Trophoblast cell (in vitro differentiated cells and primary cell): ENCODE measurements around the gene ABCC8.

Experiments
- DNase-seq, 2 donors: peaks; one replicate each; pipeline ENCODE4 v3.0.0-alpha.2; 2016
- H2AFZ ChIP-seq: 2 replicates; pipeline ENCODE4 v1.6.1; 2013; ENCODE audit warnings: low read length, moderate library complexity, mild to moderate bottlenecking; ENCODE audit not compliant: insufficient read depth, poor library complexity
- H2AK5ac ChIP-seq: 2 replicates; pipeline ENCODE4 v1.6.1; 2013; ENCODE audit warnings: mild to moderate bottlenecking, low read length
- H2BK120ac ChIP-seq: 2 replicates; pipeline ENCODE4 v1.6.1; 2013; ENCODE audit warnings: low read length, mild to moderate bottlenecking, moderate library complexity; ENCODE audit not compliant: insufficient read depth, poor library complexity
- H2BK12ac ChIP-seq: 2 replicates; pipeline ENCODE4 v1.6.1; 2013; ENCODE audit warnings: mild to moderate bottlenecking, low read length, moderate library complexity
- H2BK5ac ChIP-seq: 2 replicates; pipeline ENCODE4 v1.6.1; 2013; ENCODE audit warnings: low read length, low read depth, moderate library complexity, mild to moderate bottlenecking; ENCODE audit not compliant: poor library complexity
- H3K14ac ChIP-seq: 2 replicates; pipeline ENCODE4 v1.6.1; 2013; ENCODE audit warnings: mild to moderate bottlenecking, low read length
- H3K18ac ChIP-seq: 2 replicates; pipeline ENCODE4 v1.6.1; 2013; ENCODE audit warnings: mild to moderate bottlenecking, low read length
- H3K23ac ChIP-seq: 2 replicates; pipeline ENCODE4 v1.6.1; 2013; ENCODE audit warnings: low read length
- H3K27ac ChIP-seq: 2 replicates; pipeline ENCODE4 v1.5.1; 2013; ENCODE audit warnings: low read depth, mild to moderate bottlenecking, inconsistent platforms, low read length, moderate library complexity
- H3K27me3 ChIP-seq: 2 replicates; pipeline ENCODE4 v1.6.1; 2013; ENCODE audit warnings: inconsistent platforms, mild to moderate bottlenecking, low read length, moderate library complexity; ENCODE audit not compliant: insufficient read depth
- H3K36me3 ChIP-seq, 2 experiments: 1 replicate in 1 of 2; 2 replicates in 1 of 2; pipeline ENCODE4 v1.6.1; 2013; ENCODE audit warnings: low read length in 2 of 2, mild to moderate bottlenecking in 2 of 2, moderate library complexity in 1 of 2; ENCODE audit not compliant: insufficient read depth in 2 of 2, control insufficient read depth in 1 of 2
- H3K4ac ChIP-seq: 2 replicates; pipeline ENCODE4 v1.6.1; 2013; ENCODE audit warnings: low read depth, mild to moderate bottlenecking, low read length, moderate library complexity
- H3K4me1 ChIP-seq, 2 experiments: 1 replicate in 1 of 2; 2 replicates in 1 of 2; pipeline ENCODE4 v1.6.1; 2013; ENCODE audit warnings: low read length in 2 of 2, mild to moderate bottlenecking in 2 of 2, moderate library complexity in 1 of 2; ENCODE audit not compliant: insufficient read depth in 2 of 2, control insufficient read depth in 1 of 2
- H3K4me2 ChIP-seq: 2 replicates; pipeline ENCODE4 v1.6.1; 2013; ENCODE audit warnings: inconsistent platforms, mild to moderate bottlenecking, low read length, moderate library complexity
- H3K4me3 ChIP-seq: 2 replicates; pipeline ENCODE4 v1.5.1; 2013; ENCODE audit warnings: mild to moderate bottlenecking, low read depth, low read length, inconsistent platforms
- H3K79me1 ChIP-seq: one replicate; pipeline ENCODE4 v1.6.1; 2013; ENCODE audit warnings: low read length
- H3K79me2 ChIP-seq: 2 replicates; pipeline ENCODE4 v1.6.1; 2013; ENCODE audit warnings: low read length, mild to moderate bottlenecking; ENCODE audit not compliant: control insufficient read depth, insufficient read depth, poor library complexity
- H3K9ac ChIP-seq: 2 replicates; pipeline ENCODE4 v1.6.1; 2013; ENCODE audit warnings: mild to moderate bottlenecking, low read length
- H3K9me3 ChIP-seq: 2 replicates; pipeline ENCODE4 v1.6.1; 2013; ENCODE audit warnings: low read depth, mild to moderate bottlenecking, control low read depth, inconsistent platforms, low read length; ENCODE audit not compliant: insufficient read depth
- H4K12ac ChIP-seq: 2 replicates; pipeline ENCODE4 v1.6.1; 2013; ENCODE audit warnings: low read depth, mild to moderate bottlenecking, low read length, moderate library complexity
- H4K8ac ChIP-seq: 2 replicates; pipeline ENCODE4 v1.6.1; 2013; ENCODE audit warnings: low read depth, mild to moderate bottlenecking, low read length, moderate library complexity
- H4K91ac ChIP-seq: one replicate; pipeline ENCODE4 v1.6.1; 2013; ENCODE audit warnings: low read depth, mild to moderate bottlenecking, low read length, moderate library complexity
- WGBS: extraction: QIAGEN DNeasy Blood & Tissue Kit; methylation state at CpG from one replicate; pipeline ENCODE4 v1.1.7; 2013; ENCODE audit warnings: missing lambda C conversion rate; ENCODE audit not compliant: insufficient read length, insufficient coverage; ENCODE audit errors: extremely low coverage; 5-methylcytosine and 5-hydroxymethylcytosine counted together

The ABCC8 gene

DNA sequence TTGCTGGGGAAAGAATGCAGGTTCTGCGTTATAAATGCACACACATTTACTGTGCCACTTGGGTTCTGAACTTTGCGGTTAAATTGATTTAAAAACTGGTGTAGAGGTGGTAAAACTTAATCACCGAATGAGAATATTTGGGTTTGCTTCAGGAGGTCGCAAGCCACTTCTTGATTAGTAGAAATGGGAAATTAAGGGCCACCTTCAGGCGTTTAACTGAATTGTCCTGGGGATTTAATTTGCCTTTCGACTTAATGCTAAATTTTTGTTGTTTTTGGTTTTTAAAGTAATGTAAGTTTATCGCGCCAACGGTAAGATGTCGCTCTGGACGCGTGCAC lies 125.5 kb downstream of the ABCC8 start:
- Histone ChIP-seq H3K18ac (no peak overlapping the region), H3K4ac (no peak overlapping the region), H3K23ac (no peak overlapping the region), H4K91ac (no peak overlapping the region), H3K14ac (no peak overlapping the region), H3K4me1 (peaks cover 5 to 9% of the 10 kb centered on the region in 2 experiments), H3K79me1 (peaks cover 5% of the 10 kb centered on the region), H2BK120ac (no peak overlapping the region), H2AFZ (no peak overlapping the region), H3K79me2 (peaks cover 2% of the 10 kb centered on the region), H2AK5ac (no peak overlapping the region), H3K9me3 (no peaks in the 10 kb centered on the region), H3K36me3 (no peaks in the 10 kb centered on the region), H2BK5ac (no peak overlapping the region), H3K27ac (no peak overlapping the region), H3K9ac (no peak overlapping the region), H2BK12ac (no peak overlapping the region), H3K27me3 (peaks cover 25% of the 10 kb centered on the region), H4K12ac (no peak overlapping the region), H4K8ac (no peak overlapping the region), H3K4me3 (no peak overlapping the region), H3K4me2 (peak overlapping the region; percentile 74)
- no CpG with 5 or more reads among the region's 12 CpGs for WGBS
- no peak for DNase-seq

DNA sequence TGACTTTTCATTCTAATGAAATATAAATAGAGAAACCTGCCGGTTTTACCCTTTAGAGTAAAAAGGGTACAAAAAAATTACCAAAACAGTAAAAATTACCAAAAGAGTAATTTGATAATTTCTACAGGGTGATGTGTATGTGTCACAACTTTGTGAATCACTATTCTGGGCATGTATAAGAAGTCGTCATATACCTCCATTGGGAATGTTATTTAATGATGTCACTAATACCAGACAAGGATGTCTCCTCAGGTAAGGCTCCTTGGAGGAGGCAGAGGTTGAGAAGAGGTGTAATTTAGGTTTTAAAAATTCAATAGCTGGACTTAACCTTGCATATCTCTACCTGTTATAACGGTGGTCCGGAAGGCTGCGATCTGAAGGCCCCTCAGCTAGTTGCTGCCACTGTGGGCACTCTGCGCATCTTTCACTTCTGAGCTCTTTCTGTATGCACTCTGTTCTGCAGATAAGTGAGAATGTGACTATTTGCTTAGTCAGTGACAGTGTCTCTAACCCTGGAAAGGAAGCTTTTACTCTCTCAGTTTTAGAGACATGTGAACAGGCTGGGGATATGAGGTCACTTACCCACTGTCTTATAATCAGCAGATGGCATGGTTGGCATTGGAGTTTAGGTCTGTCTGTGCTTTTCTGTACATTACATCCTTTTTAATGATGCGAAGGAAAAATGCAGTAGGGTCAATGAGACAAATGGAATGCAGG lies 126.0 kb downstream of the ABCC8 start:
- Histone ChIP-seq H3K18ac (no peak overlapping the region), H4K91ac (no peak overlapping the region), H3K27me3 (peaks cover 25% of the 10 kb centered on the region), H4K8ac (no peak overlapping the region), H2BK5ac (no peak overlapping the region), H2BK12ac (no peak overlapping the region), H3K27ac (no peak overlapping the region), H3K9me3 (no peaks in the 10 kb centered on the region), H3K4me3 (no peak overlapping the region), H3K23ac (no peak overlapping the region), H4K12ac (no peak overlapping the region), H3K9ac (no peak overlapping the region), H3K14ac (no peak overlapping the region), H3K4me1 (peaks cover 5 to 9% of the 10 kb centered on the region in 2 experiments), H3K4me2 (no peak overlapping the region), H3K79me1 (peaks cover 5% of the 10 kb centered on the region), H2BK120ac (no peak overlapping the region), H3K36me3 (no peaks in the 10 kb centered on the region), H2AK5ac (no peak overlapping the region), H3K79me2 (peaks cover 2% of the 10 kb centered on the region), H2AFZ (no peak overlapping the region), H3K4ac (no peak overlapping the region)
- no CpG with 5 or more reads among the region's 7 CpGs for WGBS
- peak in 1 of 2 donors; percentile 33 for DNase-seq

DNA sequence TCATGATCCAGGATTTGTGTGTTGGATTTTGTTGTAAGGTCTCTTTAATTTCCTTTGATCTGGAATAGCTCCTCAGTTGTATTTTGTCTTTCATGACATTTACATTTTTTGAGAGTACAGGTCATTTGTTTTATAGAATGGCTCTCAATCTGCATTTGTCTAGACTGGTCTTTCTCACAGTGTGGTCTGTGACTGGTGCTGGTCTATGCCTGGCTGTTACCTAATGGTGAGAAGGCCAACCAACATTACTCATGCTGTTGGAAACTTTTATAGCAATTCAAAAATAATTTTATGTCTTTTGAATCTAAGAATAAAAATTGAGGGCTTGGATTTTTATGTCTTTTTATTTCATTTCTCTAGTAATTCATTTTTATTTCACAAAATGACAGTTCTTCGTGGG lies 129.0 kb downstream of the ABCC8 start:
- H3K4me2 ChIP-seq = no peak overlapping the region
- H3K14ac ChIP-seq = no peak overlapping the region
- H3K18ac ChIP-seq = no peak overlapping the region
- no peak overlapping the region for H3K27ac ChIP-seq
- no peak overlapping the region for H3K9ac ChIP-seq
- H2AFZ ChIP-seq = no peak overlapping the region
- H4K8ac ChIP-seq = no peak overlapping the region
- H3K79me2 ChIP-seq = no peaks in the 10 kb centered on the region
- H3K4ac ChIP-seq = no peak overlapping the region
- H3K27me3 ChIP-seq = peaks cover 17% of the 10 kb centered on the region
- H3K4me1 ChIP-seq = peaks cover 5 to 7% of the 10 kb centered on the region in 2 experiments
- no peak overlapping the region for H3K23ac ChIP-seq
- H2BK12ac ChIP-seq = no peak overlapping the region
- no peak overlapping the region for H4K91ac ChIP-seq
- H3K9me3 ChIP-seq = no peaks in the 10 kb centered on the region
- no peak for DNase-seq
- no CpG with 5 or more reads among the region's 1 CpG for WGBS
- no peak overlapping the region for H2BK120ac ChIP-seq
- H2BK5ac ChIP-seq = no peak overlapping the region
- H3K4me3 ChIP-seq = no peak overlapping the region
- no peak overlapping the region for H4K12ac ChIP-seq
- peaks cover 1% of the 10 kb centered on the region for H3K79me1 ChIP-seq
- no peak overlapping the region for H2AK5ac ChIP-seq
- H3K36me3 ChIP-seq = no peaks in the 10 kb centered on the region

- no peak overlapping the region for H3K18ac ChIP-seq
- H3K36me3 ChIP-seq = no peaks in the 10 kb centered on the region
- H3K23ac ChIP-seq = no peak overlapping the region
- no peak overlapping the region for H3K4me3 ChIP-seq
- H3K79me1 ChIP-seq = no peaks in the 10 kb centered on the region
- H3K27me3 ChIP-seq = no peaks in the 10 kb centered on the region
- no peak overlapping the region for H3K9ac ChIP-seq
- H2AK5ac ChIP-seq = no peak overlapping the region
- H3K4me2 ChIP-seq = no peak overlapping the region
- no peak overlapping the region for H4K91ac ChIP-seq
- no peaks in the 10 kb centered on the region for H3K4me1 ChIP-seq
- H2BK5ac ChIP-seq = no peak overlapping the region
- no peak overlapping the region for H3K4ac ChIP-seq
- H3K27ac ChIP-seq = no peak overlapping the region
- no peak overlapping the region for H4K8ac ChIP-seq
- H4K12ac ChIP-seq = no peak overlapping the region
- no CpG with 5 or more reads among the region's 1 CpG for WGBS
- DNase-seq = peak; percentile 60 to 71
- H3K14ac ChIP-seq = no peak overlapping the region
- no peak overlapping the region for H2BK12ac ChIP-seq
- H2BK120ac ChIP-seq = no peak overlapping the region
- no peak overlapping the region for H2AFZ ChIP-seq
- H3K9me3 ChIP-seq = no peaks in the 10 kb centered on the region
- H3K79me2 ChIP-seq = no peaks in the 10 kb centered on the region
These were observed 132.7 kb downstream of the ABCC8 start for GRCh38 chr11:17343907-17344306.
